Epidermal melanocyte (primary cell): Measurements from ENCODE around the gene OXA1L.
"Not testable (repeated sequence)": the region's sequence is repeated elsewhere in the genome, so short reads cannot be mapped to it uniquely, and the experiment has no call there.

Source experiments
- DNase-seq: peaks from one replicate; pipeline ENCODE4 v3.0.0; 2011; ENCODE audit warnings: low spot score; ENCODE audit not compliant: insufficient read length

OXA1L gene

DNA sequence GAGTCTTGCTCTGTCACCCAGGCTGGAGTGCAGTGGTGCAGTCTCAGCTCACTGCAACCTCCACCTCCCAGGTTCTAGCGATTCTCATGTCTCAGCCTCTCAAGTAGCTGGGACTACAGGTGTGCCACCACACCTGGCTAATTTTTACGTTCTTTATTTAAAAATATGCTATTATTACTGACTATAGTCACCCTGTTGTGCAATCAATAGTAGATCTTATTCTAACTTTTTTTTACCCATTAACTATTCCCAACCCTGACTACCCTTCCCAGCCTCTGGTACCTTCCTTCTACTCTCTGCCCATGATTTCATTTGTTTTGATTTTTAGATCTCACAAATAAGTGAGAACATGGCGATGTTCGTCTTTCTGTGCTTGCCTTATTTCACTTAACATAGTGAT, 2.5 kb downstream of the OXA1L start:
- no peak for DNase-seq

DNA sequence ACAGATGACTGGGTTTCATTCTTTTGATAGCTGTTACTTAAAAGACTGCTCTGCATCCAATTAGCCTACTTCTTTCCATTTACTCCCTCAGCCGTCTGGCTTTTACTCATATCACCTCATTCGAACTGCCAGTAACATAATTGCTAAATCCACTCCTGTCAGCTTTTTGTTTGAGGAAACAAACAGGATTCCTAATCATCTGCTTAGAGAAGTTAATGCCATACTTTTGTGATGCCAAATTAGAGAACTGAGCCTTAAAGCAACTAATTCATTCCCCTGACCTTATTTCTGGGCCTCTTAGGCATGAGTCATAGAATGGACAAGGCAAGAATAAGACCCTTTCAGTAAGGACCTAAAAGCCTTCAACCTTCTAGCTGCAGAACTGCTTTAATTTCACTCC, 2.9 kb downstream of the OXA1L start:
- no peak for DNase-seq

DNA sequence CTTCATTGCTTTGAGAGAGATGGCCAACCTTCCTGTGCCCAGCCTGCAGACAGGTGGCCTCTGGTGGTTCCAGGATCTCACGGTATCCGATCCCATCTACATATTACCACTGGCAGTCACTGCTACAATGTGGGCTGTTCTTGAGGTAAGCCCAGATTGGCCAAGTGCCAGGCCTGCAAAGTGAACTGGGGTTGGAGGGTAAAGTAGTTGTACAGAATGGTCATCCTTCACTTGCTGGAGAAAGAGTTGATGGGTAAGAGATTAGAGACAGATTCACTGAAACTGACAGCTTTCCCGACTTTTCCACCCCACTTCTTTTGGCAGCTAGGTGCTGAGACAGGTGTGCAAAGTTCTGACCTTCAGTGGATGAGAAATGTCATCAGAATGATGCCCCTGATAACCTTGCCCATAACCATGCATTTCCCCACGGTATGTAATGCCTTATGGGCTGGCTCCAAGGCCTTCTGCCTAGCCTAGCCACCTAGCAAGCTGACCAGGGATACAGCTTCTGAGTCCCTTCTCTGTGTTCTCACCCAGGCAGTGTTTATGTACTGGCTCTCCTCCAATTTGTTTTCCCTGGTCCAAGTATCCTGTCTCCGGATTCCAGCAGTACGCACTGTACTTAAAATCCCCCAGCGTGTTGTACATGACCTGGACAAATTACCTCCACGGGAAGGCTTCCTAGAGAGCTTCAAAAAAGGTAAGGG, 4.1 kb downstream of the OXA1L start:
- no peak for DNase-seq

DNA sequence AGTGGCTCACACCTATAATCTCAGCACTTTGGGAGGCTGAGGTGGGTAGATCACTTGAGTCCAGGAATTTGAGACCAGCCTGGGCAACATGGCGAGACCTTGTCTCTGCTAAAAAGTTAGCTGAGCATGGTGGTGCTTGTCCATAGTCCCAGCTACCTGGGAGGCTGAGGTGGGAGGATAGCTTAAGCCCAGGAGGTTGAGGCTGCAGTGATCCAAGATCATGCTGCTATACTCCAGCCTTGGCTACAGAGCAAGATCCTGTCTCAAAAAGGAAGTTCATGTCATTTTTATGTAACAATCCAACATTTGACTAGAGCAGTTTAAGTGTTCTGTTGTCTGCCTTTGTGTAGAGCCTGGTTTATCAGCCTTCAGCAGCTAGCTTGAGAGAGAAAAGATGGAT, 6.2 kb downstream of the OXA1L start:
- DNase-seq: no peak

DNA sequence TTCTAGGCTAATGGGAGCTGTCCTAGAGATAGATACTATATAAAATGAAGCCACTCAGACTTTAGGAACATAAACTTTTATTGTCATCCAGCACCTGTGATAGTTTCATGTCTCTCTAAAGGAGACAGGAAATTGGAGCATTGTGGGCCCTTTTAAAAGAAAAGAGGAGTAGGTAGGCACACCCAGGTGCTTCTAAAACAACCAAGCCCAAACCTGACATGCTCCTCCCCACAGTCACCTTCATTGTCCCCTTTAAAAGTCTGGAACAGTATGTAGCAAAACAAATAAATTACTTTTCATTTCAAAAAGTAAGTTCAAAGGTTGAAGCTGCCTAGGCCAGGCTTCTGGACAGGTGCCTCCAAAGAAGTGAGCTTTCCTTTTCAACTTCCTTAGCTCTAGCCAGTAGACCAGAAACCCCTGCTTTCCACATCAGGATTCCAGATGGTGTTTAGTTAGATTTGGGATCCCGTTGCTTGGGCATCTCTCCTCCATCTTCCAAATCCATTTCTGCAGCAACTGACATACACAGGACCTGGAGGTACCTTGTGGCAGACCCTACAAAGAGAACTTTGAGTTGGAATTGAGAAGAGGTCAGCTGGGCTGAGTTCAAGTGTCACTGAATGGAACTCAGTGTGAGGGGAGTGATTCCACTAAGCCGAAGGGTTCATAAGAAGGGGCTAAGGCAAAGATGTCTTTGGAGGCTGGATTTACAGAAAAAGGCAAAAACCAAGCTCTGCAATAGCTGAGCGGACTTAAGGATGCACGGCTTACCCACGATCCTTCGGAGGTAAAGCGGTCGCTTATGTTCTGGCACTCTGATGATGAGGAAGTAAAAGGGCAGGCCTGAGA, 6.9 kb downstream of the OXA1L start:
- DNase-seq: no peak

DNA sequence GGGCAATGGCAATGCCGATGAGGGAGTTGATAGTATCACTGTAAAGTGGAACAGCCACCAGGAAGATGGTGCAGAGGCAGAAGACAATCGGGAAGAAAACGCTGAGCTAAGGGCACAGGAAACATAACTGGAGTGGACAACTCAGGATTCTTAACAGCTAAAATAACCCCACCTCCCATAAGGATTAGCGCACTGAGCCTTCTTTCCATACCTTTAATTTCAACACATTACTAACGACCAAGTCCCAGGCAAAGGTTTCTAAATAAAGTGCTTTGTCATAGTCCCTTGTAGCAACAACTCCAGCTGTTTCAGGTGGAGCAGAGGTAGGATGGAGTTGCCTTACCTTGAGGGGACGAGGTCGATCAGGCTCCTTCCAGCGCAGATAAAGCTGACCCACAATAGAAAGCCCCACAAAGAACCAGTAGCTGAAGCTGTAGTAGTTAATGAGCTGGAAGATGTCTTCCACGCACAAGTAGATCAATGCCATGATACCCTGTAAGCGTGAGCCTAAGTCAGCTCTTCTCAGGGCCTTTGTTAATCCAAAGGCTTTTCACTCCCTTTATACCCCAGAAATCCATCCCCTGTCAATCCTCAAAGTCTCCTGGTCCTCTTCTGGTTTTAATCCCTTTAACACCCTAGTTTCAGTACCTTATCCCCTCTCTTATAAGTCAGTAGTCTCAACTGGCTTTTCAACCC, 7.7 kb downstream of the OXA1L start:
- no peak for DNase-seq

DNA sequence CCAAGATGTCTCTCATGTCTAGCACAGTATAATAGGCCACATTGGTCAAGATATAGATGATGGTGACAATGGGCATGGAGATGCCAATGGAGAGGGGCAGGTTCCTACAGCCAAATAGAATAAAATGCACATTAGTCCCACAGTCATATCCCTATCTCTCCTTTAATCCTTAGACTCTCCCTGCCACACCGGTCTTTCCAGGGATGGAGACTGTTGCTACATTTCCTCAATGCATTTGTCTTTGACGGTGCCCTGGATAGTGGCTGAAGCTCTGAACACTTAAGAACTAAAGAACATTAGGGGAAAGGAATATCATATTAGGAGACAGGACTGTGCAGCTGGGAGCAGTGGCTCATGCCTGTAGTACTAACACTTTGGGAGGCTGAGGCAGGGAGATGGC, 9.7 kb downstream of the OXA1L start:
- no peak for DNase-seq

DNA sequence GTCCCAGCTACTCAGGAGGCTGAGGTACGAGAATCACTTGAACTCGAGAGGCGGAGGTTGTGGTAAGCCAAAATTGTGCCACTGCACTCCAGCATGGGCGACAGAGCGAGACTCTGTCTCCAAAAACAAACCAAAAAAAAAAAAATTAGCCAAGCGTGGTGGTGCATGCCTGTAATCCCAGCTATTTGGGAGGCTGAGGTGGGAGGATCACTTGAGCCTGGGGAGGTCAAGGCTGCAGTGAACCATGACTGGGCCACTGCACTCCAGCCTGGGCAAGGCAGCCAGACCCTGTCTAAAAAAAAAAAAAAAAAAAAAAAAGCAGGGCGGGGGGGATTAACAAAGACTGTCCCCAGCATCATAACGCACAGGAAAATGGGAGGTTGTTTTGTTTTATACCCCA, 10.4 kb downstream of the OXA1L start:
- not testable (repeated sequence) for DNase-seq

DNA sequence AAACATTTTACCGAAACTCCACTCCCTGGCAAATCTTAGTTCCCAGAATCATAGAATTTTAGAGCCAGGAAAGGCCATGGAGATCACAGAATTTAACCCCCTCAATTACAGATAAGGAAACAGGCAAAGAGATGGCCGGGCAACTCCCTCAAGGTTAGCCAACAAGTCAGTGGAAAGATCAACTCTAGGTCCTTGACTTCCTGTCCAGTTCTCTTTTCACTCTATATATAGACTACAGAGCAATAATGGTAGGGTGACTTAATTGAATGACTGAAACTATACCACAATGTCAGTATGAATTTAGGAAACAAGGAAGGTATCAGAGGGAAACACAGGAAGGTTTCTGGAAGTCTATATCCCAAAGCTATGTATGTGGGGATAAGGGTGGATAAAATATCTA, 11.6 kb downstream of the OXA1L start:
- DNase-seq: no peak

DNA sequence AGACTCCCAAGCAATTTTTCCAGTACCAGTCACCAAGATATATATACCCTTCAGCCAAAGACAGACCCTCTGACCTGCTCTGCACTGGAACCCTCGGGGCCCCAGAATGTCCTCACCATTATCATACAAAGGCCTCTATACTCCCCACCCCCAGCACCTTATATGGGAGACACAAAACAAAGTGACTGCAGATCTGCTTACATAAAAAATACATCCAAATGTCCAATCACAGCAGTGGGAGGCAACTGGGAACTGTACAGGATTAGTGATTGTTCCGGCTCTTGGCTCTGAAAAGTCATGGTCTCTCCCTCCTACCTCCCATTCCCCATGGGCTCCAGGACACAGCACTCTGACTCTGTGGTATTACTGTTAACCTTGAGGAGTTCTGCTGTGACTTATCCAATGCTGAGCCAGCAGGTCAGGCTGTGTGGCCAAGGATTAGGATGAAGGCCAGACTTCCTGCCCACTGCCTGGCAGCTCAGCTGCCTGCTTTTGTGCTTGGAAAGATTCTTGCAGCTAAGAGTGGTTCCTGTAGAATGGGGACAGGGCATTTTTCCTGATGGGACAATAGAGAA, 13.7 kb downstream of the OXA1L start:
- no peak for DNase-seq

DNA sequence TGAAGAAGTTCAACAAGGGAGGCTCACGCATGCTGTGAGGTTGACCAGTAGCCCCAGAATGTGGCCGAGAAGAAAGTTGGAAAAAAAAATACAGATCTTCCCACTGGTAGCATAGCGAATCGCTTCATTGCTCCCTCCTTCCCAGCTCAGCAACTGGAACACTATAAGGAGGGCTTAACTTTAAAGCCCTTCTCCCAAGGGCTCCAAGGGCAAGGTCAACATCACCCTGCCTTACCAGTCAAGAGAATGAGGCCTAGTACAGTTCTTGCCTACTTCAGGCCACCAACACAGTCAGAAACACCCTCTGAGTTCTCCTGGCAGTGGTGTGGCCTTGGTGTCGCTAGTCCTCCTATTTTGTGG, 14.4 kb downstream of the OXA1L start:
- DNase-seq: no peak

DNA sequence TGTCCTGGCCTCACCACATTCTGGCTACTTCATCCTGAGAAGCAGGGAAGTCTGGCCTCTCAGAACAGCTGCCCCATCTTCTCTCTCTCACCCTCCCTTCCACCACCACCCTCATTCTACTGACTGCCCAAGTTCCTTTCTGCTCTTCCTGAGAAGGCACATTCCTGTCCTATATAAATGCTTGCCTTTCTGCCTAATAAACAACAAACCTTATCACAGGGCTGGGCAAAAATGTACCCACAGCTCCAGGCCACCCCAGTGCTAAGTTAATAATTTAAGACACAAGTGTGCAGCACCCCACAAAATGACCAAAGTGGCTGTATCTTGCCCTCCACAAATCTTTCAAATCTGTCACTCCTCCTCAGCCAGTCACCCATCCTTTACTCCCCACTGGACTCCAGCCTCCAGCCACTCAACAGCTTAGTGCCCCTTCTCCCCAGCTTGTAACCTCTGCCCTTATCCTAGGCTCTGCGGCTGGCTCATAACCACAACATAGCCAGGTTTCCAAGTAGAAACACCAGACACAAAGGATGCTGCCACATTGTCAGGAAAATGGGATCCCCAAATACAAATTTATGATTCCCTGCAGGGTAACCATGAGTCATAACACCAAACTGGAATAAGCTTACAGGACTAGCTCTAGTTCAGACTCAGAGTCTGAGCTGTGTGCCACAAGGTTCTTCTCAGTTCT, 15.0 kb downstream of the OXA1L start:
- DNase-seq: no peak

DNA sequence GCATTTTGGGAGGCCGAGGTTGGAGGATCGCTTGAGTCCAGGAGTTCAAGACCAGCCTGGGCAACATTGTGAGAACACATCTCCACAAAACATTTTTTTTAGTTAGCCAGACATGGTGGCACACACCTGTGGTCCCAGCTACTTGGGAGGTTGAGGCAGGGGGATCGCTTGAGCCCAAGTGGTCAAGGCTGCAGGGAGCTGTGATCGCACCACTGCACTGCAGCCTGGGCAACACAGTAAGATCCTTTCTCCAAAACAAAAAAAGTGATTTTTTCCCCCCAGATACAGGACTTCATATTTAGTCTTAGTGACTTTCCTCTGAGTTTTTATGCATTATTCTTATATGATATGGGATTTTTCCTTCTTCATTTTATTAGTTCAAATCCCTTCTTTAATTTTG, 20.2 kb downstream of the OXA1L start:
- no peak for DNase-seq

DNA sequence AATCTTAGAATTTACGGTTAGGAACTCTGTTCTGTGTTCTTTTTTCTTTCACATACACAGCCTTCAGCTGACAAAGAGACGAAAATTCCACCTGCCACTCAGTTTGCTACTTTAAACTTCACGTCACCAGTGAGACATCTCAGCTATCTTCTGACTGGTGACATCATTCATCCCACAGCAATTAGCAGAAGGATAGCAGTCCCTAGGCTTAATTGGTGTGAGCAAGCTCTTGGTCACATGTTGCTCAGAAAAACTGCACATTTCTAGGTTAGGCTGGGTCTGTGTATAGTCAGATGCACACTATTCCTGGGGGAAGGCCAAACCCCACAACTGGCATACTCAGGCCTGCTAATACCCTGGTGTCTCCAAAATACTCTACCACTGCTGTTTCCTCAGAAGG, 24.8 kb downstream of the OXA1L start:
- no peak for DNase-seq

DNA sequence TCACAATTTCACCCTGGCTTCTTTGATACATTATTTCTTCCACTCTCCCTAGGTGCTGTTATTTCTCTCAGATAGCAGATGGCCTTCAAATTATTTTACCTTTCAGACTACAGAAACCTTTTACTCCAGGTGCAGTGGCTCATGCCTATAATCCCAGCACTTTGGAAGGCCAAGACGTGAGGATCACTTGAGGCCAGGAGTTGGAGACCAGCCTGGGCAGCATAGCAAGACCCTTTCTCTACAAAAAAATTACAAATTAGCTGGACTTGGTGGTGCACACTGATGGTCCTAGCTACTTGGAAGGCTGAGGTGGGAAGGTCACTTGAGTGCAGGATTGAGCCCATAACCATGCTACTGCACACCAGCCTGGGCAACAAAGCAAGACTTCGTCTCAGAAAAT, 25.7 kb downstream of the OXA1L start:
- DNase-seq: no peak

DNA sequence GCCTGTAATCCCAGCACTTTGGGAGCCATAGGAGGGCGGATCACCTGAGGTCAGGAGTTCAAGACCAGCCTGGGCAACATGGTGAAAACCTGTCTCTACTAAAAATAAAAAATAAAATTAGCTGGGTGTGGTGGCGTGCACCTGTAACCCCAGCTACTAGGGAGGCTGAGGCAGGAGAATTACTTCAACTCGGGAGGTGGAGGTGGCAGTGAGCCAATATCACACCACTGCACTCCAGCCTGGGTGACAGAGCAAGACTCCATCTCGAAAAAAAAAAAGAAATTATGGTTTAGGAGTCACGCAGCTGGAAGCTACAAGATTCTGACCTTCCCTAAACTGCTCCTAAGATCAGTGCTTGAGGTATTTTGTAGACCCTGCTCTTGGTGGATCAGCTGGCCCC, 27.1 kb downstream of the OXA1L start:
- not testable (repeated sequence) for DNase-seq

DNA sequence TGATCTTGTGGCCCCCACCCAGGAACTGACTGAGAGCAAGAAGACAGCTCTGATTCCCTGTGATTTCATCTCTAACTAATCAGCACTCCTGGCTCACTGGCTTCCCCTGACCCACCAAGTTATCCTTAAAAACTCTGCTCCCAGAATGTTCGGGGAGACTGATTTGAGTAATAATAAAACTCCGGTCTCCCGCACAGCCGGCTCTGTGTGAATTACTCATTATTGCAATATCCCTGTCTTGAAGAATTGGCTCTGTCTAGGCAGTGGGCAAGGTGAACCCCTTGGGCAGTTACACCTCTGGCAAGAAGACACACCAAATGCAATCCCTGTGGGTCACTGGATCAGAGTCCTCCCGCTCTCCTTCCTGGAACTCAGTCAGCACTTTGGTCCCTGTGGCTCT, 27.5 kb downstream of the OXA1L start:
- DNase-seq: no peak

DNA sequence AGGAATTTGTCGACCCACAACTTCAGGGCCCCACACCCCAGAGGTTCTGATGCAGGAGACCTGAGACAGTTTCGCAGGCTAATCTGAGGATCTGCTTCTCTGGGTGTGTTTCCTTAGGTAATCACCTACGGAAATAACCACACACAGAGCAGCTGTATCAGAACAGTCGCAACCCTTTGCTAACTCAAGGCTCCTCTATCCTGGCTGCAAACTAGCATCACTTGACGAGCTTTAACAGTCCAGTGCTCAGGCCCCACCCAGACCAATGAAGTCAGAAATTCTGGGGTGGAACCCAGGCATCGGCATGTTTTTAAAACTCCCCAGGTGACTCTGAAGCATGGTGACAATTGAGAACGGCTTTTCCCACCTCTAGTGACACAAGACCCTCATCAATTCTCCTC, 28.1 kb downstream of the OXA1L start:
- no peak for DNase-seq

DNA sequence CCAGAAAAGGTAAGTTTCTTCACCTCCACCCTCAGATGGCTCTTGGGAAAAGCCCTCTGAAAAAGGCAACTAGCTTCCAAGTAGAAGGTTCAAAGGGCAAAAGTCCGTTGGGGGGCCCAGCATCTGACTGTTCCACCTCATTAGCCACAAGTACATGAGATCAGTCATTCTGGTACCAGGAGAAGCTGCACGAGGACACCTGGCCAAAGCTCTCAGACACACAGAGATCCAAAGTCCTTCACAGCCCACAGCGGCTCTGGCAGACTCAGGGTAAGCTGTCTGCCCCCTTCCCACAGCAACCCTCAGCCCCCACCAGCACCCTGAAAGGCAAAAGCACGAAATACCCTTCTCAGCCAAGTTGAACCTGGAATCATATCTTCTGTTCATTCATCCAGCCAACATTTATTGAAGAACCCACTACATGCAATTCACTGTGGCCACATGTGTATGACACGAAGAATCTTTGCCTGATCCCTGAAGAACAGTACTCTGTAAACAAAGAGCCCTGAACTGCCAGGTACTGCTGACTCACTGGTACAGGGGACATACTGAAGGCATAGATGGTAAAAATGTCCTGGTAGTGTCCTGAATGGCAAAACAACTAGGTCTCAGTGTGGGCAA, 29.7 kb downstream of the OXA1L start:
- no peak for DNase-seq

DNA sequence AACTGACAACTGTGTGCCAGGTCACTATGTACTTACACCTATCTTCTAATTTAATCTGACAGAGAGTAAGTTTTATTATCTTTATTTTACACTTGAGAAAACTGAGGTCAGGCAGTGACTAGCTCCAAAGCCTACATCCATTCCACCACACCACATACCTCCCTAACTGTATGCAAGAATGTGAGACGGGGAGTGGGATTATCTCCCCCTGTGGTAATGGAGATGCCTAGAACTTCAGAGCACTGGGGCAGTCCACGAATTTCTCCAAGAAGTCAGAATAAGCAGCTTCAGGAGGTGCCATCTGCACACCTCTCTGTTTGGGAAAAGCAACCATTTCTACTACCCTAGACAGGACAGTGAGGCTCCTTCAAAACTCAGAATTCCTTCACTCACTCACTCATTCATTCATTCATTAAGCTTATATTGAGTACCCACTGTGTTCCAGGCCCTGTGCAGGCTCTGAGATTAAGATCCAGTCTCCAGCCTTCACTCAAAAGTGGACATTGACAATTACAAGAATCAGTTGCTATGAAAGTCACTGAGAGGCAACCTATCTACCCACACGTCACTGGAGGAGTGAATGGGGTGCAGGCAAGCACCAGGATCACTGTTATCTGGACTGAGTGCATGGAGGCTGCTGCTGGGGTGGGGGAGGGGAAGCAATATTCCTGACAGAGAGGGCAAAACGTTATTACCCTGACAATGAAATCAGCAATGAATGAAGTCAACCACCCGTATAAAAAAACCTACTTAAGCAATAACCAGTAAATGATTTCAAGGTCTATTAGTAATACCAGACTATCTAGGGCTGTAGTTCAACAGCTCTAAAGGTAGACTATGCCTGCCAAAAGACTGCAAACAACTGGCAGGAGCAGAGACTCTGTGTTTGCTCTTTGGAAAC, 30.8 kb downstream of the OXA1L start:
- DNase-seq: no peak
